Measurements from ENCODE around the gene ASB2.

DNA sequence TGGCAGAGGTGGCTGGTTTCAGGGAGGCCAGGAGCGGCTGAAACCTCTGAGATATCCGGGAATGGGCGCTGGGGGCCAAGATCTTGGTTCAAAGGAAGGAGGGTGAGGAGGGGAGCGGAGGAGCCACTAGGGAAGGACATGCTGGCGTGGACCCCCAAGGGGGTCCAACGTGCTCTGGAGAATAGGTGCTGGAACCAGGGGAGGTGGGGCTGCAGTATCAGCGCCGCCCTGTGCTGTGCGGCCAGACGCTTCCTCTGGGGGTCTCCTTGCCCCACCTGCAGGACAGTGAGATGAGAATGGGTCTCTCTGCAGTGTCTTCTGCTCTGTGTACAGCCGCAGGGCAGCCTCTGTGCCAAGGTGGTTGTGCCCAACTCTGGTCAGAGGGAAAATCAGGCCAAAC lies 46.7 kb downstream of the ASB2 start:
- TF ChIP-seq, protein P1, sequence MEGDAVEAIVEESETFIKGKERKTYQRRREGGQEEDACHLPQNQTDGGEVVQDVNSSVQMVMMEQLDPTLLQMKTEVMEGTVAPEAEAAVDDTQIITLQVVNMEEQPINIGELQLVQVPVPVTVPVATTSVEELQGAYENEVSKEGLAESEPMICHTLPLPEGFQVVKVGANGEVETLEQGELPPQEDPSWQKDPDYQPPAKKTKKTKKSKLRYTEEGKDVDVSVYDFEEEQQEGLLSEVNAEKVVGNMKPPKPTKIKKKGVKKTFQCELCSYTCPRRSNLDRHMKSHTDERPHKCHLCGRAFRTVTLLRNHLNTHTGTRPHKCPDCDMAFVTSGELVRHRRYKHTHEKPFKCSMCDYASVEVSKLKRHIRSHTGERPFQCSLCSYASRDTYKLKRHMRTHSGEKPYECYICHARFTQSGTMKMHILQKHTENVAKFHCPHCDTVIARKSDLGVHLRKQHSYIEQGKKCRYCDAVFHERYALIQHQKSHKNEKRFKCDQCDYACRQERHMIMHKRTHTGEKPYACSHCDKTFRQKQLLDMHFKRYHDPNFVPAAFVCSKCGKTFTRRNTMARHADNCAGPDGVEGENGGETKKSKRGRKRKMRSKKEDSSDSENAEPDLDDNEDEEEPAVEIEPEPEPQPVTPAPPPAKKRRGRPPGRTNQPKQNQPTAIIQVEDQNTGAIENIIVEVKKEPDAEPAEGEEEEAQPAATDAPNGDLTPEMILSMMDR (IDR thresholded peaks at IDR 0.05), result no peak
- TF ChIP-seq POLR2A (IDR thresholded peaks at IDR 0.05), result no peak
- TF ChIP-seq POLR2AphosphoS5 (IDR thresholded peaks at IDR 0.05; ENCODE audit: insufficient read depth in 1 of 2, low read depth in 1 of 2), result no peak
